Measurements from ENCODE around the gene ALDH18A1. TPM values are rescaled to one million over a fixed set of nuclear protein-coding genes. Genes with fewer than 3 reads are reported as not detected.

ALDH18A1 gene
- total RNA-seq, 1 experiment from 2014 or later = 87.6 TPM

- TF ChIP-seq REST (IDR thresholded peaks at IDR 0.05; ENCODE audit: low read depth) = no peak
- no peak for TF ChIP-seq EZH2 (IDR thresholded peaks at IDR 0.05)
- TF ChIP-seq EZH2phosphoT487 (IDR thresholded peaks at IDR 0.05; ENCODE audit: borderline replicate concordance) = no peak
- no peak for TF ChIP-seq ZFX (IDR thresholded peaks at IDR 0.05)
- no peak for TF ChIP-seq RAD21 (IDR thresholded peaks at IDR 0.05; ENCODE audit: low read depth)
Measured at GRCh38 chr10:95693071-95693667, 36.7 kb upstream of the ALDH18A1 start (continued).

- peaks cover 46% of the 10 kb centered on the region for H3K79me2 ChIP-seq (ENCODE audit: insufficient read depth, low read length)
- DNase-seq (ENCODE audit: low read depth, low spot score) (no peak), ATAC-seq (no peak)
- intact Hi-C loops (cut with micrococcal nuclease) = no loop called here
- no peak overlapping the region for H2AFZ ChIP-seq (ENCODE audit: low read depth, low read length, poor library complexity, severe bottlenecking)
- H3K9me3 ChIP-seq (ENCODE audit: control insufficient read depth in 1 of 2, insufficient read depth in 1 of 2, low read depth in 1 of 2, low read length in 2 of 2) = no peaks in the 10 kb centered on the region
- H3K4me2 ChIP-seq (ENCODE audit: low read length) = no peak overlapping the region
- TF ChIP-seq CBX3 (IDR thresholded peaks at IDR 0.05; ENCODE audit: low read depth) (no peak), JUND (IDR thresholded peaks at IDR 0.05) (no peak), SP1 (IDR thresholded peaks at IDR 0.05; ENCODE audit: low read depth) (no peak)
- no peak overlapping the region for H3K27ac ChIP-seq (ENCODE audit: low read depth, low read length)
- ChIA-PET CTCF (no interaction called here), POLR2A (no interaction called here), RAD21 (ENCODE audit: low non-redundant PET in 1 of 2, low total read pairs in 2 of 2, uncharacterized antibody in 2 of 2, unreplicated experiment in 2 of 2) (no interaction called here)
- H3K9ac ChIP-seq (ENCODE audit: low read length) = no peak overlapping the region
- peaks cover 5 to 12% of the 10 kb centered on the region in 2 experiments; a peak in 2 of 4 replicates for H3K4me1 ChIP-seq (ENCODE audit: control insufficient read depth in 1 of 2, insufficient read depth in 2 of 2, low read length in 2 of 2)
- no peaks in the 10 kb centered on the region for H3K27me3 ChIP-seq (ENCODE audit: insufficient read depth, low read length)
- no peaks in the 10 kb centered on the region for H4K20me1 ChIP-seq (ENCODE audit: insufficient read depth)
- H3K36me3 ChIP-seq (ENCODE audit: control insufficient read depth in 1 of 2, insufficient read depth in 2 of 2, low read length in 2 of 2) = peaks cover 36 to 41% of the 10 kb centered on the region in 2 experiments; a peak in 3 of 4 replicates
- no peak overlapping the region for H3K4me3 ChIP-seq (replicated peaks in 1 of 2; ENCODE audit: low read depth in 1 of 2, low read length in 2 of 2)
- no peaks in the 10 kb centered on the region for H3K9me2 ChIP-seq (ENCODE audit: insufficient read depth)
- no TSS peak for BruUV-seq (replicated peaks)
Measured at GRCh38 chr10:95691281-95691680, 34.8 kb upstream of the ALDH18A1 start.
